Esophagus squamous epithelium (tissue), 4 donors: ENCODE results near the gene IGFBP7.

Experiments used
- POLR2A ChIP-seq, 4 donors: fragments of 450-650 bp; IDR thresholded peaks; one replicate each; pipeline ENCODE4 v1.6.1; 2017; ENCODE audit warnings: antibody characterized with exemption in 4 of 4, mild to moderate bottlenecking in 4 of 4, moderate library complexity in 3 of 4
- TF ChIP-seq, protein P1 (sequence below), 6 experiments: fragments of 450-650 bp in 4 of 6; fragments of 200-600 bp in 2 of 6; sonication (generic) in 2 of 6; IDR thresholded peaks; one replicate each; pipeline ENCODE4 v1.5.1; 2016 to 2019; ENCODE audit warnings: antibody characterized with exemption in 6 of 6, mild to moderate bottlenecking in 4 of 6, moderate library complexity in 4 of 6

DNA sequence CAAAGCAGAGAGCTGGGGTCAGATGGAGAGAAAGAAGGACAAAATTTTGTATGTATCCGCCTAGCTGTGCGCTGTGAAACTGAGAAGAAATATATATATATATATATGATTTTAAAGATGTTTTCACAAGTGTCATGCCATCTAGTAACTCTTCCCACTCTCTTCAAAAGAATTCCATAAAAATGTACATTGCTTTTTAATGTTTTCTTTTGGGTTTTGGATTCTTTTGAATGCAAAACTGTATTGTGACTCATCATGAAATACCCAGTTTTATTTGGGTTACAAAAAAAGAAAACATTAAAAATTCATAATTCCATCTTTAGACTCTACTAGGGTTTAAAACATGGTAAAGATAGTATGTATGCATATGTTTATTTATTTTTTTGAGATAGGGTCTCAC, 34.3 kb upstream of the IGFBP7 start:
- TF ChIP-seq, protein P1, sequence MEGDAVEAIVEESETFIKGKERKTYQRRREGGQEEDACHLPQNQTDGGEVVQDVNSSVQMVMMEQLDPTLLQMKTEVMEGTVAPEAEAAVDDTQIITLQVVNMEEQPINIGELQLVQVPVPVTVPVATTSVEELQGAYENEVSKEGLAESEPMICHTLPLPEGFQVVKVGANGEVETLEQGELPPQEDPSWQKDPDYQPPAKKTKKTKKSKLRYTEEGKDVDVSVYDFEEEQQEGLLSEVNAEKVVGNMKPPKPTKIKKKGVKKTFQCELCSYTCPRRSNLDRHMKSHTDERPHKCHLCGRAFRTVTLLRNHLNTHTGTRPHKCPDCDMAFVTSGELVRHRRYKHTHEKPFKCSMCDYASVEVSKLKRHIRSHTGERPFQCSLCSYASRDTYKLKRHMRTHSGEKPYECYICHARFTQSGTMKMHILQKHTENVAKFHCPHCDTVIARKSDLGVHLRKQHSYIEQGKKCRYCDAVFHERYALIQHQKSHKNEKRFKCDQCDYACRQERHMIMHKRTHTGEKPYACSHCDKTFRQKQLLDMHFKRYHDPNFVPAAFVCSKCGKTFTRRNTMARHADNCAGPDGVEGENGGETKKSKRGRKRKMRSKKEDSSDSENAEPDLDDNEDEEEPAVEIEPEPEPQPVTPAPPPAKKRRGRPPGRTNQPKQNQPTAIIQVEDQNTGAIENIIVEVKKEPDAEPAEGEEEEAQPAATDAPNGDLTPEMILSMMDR (IDR thresholded peaks at IDR 0.05): no peak
- TF ChIP-seq POLR2A (IDR thresholded peaks at IDR 0.05): no peak
